Measurements from ENCODE around the gene ALKBH7.
A peak's percentile ranks its signal among the peaks of the same experiment; 100 is the strongest.
"Not testable (repeated sequence)": the region's sequence is repeated elsewhere in the genome, so short reads cannot be mapped to it uniquely, and the experiment has no call there.

Gene ALKBH7

DNA sequence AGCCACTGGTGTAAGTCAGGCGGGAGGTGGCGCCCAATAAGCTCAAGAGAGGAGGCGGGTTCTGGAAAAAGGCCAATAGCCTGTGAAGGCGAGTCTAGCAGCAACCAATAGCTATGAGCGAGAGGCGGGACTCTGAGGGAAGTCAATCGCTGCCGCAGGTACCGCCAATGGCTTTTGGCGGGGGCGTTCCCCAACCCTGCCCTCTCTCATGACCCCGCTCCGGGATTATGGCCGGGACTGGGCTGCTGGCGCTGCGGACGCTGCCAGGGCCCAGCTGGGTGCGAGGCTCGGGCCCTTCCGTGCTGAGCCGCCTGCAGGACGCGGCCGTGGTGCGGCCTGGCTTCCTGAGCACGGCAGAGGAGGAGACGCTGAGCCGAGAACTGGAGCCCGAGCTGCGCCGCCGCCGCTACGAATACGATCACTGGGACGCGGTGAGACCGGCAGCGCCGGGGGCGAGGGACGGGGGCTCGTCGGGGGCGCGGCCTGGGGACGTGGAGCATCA is at the start of gene ALKBH7:
TSS of gene ALKBH7 (plus strand) at position 201 of the 502 bp plus-strand sequence. CDS start at position 228, 27 bp downstream.
- DNase-seq, result peak; percentile 100

DNA sequence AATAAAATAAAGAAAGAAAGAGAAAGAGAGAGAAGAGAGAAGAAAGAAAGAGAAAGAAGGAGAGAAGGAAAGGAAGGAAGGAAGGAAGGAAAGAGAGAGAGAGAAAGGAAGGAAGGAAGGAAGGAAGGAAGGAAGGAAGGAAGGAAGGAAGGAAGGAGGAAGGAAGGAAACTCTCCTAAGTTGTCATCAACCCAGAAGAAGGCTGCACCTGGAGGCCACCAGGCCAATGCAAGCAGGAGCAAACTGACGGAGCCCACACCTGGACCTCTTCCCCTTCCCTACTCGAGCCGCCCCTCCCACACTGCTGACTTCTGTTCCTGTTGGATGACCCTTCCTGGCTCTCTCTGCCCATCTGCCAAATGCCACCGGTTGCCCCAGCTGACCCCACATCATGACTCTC is 47.8 kb upstream of the ALKBH7 start:
- no peak for DNase-seq

DNA sequence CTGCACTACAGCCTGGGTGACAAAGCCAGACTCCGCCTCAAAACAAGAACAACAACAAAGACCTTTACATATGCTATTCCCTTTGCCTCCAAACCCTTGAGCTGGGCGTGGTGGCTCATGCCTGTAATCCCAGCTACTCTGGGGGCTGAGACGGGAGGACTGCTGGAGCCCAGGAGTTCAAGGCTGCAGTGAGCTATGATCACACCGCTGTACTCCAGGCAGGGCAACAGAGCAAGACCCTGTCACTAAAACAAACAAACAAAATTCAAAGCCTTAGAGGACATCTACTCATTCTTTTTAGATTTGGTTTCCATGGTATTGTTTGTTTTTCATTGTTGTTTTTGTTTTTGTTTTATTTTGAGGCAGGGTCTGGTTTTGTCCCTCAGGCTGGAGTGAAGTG is 47.0 kb upstream of the ALKBH7 start:
- no peak for DNase-seq

DNA sequence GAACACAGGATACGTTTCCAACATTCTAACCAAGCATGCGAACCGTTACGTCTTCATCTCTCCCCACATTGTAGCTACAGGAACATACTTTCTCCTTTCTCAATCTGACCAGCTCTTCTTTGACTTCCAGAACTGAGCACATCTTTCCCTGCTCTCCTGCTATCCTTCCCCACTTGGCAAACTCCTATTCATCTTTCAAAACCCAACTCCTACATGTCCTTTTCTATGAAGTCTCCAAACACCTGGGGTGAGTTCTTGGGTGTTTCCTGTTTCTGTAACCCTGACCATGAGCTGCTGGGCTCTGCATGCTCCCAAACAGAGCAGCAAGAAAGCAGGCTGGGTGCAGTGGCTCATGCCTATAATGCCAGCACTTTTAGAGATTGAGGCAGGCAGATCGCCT is 45.8 kb upstream of the ALKBH7 start:
- no peak for DNase-seq

GRCh38 chr19:6333439-6333838 is 39.2 kb upstream of the ALKBH7 start, which contains the start of gene ACER1:
Gene ACER1 (minus strand): TSS chr19:6333612. CDS start chr19:6333551, 61 bp downstream.
- DNase-seq, result no peak

GRCh38 chr19:6334490-6335285 is 37.9 kb upstream of the ALKBH7 start:
- DNase-seq, result no peak

- no peak for DNase-seq
Measured at GRCh38 chr19:6340493-6341201, 31.9 kb upstream of the ALKBH7 start.

GRCh38 chr19:6343462-6343861 is 29.1 kb upstream of the ALKBH7 start:
- no peak for DNase-seq

- DNase-seq, result not testable (repeated sequence)
Measured at GRCh38 chr19:6349271-6349670, 23.3 kb upstream of the ALKBH7 start.

GRCh38 chr19:6350688-6351087 is 21.9 kb upstream of the ALKBH7 start:
- no peak for DNase-seq

DNA sequence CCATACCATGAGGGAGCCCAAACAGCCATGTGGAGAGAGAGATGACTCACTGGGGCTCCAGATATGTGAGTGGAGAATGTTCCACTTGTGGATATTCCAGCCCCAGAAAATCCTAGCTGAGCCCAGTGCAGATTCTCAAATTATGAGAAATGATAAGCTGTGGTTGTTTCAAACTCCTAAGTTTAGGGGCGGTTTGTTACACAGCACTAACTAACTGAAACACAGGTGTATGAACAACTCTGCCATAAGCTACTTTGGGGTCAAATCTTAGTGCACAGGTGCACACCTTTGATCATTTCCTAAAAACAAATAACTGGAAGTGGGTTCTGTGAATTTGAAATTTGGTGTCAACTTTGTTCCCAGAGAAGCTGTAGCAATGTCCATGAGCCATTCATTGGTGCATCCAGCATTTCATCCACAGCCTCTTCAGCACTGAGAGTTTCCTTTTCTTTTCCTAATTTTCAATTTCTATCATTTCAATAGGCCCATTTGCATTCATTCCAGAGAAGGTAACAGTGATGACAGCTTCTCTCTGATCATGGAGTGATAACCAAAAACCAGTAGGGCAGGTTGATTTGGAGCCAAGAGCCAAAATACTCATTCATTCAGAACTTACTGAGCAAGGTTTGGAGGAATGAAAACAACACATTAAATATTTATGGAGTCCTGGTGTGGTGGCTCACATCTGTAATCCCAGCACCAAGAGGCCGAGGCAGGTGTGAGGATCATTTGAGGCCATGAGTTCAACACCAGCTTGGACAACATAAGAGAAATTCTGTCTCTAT is 20.0 kb upstream of the ALKBH7 start:
- DNase-seq, result no peak

DNA sequence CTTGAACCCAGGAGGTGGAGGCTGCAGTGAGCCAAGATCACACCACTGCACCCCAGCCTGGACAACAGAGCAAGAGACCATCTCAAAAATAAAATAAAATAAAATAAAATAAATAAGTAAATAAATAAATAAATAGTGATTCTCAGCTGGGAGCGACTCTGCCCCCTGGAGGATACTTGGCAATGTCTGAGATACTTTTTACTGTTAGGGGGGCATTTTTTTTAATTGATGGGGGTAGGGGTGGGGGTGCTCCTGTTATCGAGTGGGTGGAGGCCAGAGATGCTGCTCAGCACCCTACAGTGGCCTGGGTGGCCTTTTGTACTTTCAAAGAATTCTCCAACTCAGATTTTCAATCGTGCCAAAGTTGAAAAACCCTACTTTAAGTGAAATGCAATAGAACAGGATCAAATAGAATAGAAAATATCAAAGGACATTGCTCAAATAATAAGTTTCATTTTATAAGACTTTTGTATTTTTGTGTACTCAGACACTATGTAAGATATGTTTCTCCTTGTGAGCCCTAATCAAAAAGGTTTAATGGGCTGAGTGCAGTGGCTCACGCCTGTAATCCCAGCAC is 18.4 kb upstream of the ALKBH7 start:
- peak; percentile 8 for DNase-seq

DNA sequence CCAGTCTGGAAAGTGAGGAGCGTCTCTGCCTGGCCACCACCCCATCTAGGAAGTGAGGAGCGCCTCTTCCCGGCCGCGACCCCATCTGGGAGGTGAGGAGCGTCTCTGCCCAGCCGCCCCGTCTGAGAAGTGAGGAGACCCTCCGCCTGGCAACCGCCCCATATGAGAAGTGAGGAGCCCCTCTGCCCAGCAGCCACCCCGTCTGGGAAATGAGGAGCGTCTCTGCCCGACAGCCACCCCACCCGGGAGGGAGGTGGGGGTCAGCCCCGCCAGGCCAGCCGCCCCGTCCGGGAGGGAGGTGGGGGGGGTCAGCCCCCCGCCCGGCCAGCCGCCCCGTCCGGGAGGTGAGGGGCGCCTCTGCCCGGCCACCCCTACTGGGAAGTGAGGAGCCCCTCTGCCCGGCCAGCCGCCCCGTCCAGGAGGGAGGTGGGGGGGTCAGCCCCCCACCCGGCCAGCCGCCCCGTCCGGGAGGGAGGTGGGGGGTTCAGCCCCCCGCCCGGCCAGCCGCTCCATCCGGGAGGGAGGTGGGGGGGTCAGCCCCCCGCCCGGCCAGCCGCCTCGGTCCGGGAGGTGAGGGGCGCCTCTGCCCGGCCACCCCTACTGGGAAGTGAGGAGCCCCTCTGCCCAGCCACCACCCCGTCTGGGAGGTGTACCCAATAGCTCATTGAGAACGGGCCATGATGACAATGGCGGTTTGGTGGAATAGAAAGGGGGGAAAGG is 17.1 kb upstream of the ALKBH7 start:
- not testable (repeated sequence) for DNase-seq

DNA sequence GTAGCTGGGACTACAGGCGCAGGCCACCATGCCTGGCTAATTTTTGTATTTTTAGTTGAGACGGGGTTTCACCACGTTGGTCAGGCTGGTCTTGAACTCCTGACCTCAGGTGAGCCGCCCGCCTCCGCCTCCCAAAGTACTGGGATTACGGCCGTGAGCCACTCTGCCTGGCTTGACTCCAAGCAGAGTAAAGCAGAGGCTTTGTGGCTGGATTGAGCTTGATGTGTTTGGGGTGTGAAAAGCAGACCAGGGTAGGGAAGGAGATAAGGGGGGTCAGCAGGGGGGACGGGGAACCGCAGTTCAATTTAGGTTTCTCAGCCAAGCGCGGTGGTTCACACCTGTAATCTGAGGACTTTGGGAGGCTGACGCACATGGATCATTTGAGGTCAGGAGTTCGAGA is 15.4 kb upstream of the ALKBH7 start:
- DNase-seq, result no peak

DNA sequence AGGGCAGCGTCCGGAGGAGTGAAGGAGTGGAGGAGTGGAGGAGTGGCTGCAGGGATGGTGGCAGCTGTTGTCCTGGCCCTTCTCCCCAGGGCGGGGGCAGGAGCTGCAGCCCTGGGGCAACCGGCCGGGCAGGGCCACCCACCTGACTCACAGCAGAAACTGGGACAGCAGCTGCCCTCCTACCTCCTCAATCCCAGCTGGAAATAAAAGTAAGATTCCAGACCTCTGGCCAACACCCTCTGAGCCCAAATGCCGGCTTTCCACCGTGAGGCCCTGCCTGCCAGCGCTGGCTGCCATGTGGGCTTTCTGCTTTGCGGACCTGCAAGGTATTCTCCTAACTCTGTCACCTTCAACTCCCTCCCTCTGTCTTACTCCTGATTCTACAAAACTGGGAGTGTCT is 14.6 kb upstream of the ALKBH7 start:
- no peak for DNase-seq

- no peak for DNase-seq
Measured at GRCh38 chr19:6359568-6360341, 12.8 kb upstream of the ALKBH7 start.

- not testable (repeated sequence) for DNase-seq
Measured at GRCh38 chr19:6360445-6360844, 12.1 kb upstream of the ALKBH7 start.

DNA sequence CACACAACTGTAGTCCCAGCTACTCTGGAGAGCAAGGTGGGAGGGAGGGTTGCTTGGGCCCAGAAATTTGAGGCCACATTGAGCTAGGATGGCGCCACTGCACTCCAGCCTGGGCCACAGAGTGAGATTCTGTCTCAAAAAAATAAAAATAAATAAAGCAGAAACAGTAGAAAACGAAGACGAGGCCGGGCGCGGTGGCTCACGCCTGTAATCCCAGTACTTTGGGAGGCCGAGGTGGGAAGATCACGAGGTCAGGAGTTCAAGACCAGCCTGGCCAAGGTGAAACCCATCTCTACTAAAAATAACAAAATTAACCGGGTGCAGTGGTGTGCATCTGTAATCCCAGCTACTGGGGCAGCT is 11.8 kb upstream of the ALKBH7 start:
- DNase-seq, result not testable (repeated sequence)

DNA sequence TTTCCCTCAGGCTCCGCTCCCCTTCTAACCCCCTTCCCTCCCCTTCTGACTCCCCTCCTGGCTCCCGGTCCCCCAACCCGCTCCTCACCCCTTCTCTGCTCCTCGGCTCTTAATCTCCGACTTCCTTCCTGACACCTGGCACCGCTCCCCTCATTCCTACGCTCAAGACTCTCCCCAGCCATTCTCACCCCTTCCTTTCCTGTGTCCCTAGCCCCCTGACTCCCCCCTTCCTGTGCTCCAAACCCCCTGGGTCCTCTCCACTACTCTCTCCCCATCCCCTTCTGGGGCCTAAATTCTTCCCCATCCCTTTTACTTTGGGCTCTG is 10.6 kb upstream of the ALKBH7 start:
- peak; percentile 23 for DNase-seq

GRCh38 chr19:6362351-6362801 is 10.2 kb upstream of the ALKBH7 start:
- peak; percentile 48 for DNase-seq

GRCh38 chr19:6364353-6364752 is 8.2 kb upstream of the ALKBH7 start:
- DNase-seq, result no peak
